ENCODE measurements around the gene BID.
"Not testable (repeated sequence)": the region's sequence is repeated elsewhere in the genome, so short reads cannot be mapped to it uniquely, and the experiment has no call there.

BID gene

DNA sequence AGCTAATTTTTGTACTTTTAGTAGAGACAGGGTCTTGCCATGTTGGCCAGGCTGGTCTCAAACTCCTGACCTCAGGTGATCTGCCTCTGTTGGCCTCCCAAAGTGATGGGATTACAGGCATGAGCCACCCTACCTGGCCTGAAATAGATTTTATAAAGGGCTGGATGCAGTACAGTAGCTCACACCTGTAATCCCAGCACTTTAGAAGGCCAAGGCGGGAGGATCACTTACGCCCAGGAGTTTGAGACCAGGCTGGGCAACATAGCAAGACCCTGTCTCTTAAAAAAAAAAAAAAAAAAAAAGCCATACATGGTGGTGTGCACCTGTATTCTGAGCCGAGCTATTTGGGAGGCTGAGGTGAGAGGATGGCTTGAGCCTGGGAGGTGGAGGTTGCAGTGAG is 76.0 kb downstream of the BID start:
- not testable (repeated sequence) for DNase-seq

DNA sequence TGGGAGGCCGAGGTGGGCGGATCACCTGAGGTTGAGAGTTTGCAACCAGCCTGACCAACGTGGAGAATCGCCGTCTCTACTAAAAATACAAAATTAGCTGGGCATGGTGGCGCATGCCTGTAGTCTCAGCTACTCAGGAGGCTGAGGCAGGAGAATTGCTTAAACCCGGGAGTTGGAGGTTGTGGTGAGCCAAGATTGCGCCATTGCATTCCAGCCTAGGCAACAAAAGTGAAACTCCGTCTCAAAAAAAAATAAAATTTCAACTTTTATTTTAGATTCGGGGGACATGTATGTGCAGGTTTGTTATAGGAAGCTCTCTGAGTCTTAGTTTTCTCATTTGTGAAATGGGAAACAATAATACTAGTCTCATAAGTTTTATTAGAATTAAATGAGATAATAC is 77.1 kb downstream of the BID start:
- DNase-seq: not testable (repeated sequence)

GRCh38 chr22:17695986-17696385 is 78.3 kb downstream of the BID start:
- no peak for DNase-seq

DNA sequence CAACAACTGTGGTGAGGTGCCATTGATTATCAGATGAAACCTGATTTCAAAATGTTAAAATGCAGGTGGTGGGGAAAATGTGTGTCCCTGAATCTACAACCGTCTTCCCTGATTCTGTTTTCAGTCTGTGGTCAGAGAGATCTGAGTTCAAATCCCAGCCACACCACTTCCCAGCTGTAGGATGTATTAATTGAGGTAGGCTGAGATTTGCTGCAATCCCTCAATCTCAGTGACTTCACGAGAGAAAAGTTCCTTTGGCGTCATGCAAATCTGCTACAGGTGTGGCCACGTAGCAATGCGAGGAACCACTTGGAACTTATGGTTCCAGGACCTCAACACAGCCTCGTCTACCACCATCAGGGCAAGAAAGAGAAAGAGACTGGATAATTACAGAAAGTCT is 79.5 kb downstream of the BID start:
- DNase-seq: no peak

- no peak for DNase-seq
These were observed 80.1 kb downstream of the BID start for GRCh38 chr22:17694193-17694592.

DNA sequence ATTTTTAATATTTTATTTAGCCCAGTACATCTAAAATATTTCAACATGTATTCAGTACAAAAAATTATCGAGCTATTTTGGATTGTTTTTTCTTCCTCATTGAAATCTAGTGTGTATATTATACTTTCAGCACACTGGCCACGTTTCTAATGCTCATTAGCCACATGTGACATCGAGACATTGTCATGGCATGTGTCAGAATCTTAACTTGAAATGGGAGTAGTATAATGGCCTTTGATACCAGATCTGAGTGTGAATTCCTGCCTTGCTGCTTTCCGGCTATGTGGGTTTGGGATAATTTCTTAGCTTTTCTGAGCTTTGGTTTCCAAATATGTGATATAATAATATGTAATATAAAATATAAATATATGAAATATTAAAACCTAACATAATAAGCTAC is 81.4 kb downstream of the BID start:
- no peak for DNase-seq

DNA sequence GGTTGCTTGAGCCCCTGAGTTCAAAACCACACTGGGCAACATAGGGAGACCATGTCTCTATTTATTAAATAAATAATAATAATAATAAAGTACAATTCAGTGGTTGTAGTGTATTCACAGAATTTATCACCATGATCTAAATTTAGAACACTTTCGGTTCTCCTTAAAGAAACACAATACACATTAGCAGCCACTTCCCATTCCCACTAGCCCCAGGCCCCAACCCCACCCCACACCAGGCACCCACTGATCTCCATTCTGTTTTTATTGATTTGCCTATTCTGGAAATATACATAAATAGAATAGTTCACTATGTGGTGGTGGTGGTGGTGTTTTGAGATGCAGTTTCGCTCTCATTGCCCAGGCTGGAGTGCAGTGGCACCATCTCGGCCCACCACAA is 90.0 kb downstream of the BID start:
- no peak for DNase-seq
